ENCODE results near the gene OTUB1.

GRCh38 chr11:63961608-63962412 is 24.4 kb upstream of the OTUB1 start:
- no peak for TF ChIP-seq REST (IDR thresholded peaks at IDR 0.05; ENCODE audit: insufficient read depth in 1 of 2, low read depth in 2 of 2, low read length in 2 of 2)
- no peak for TF ChIP-seq POLR2AphosphoS5 (IDR thresholded peaks at IDR 0.05; ENCODE audit: low read depth, low read length)

Data from PFSK-1 (cell line).